Neural cell (in vitro differentiated cells): Measurements from ENCODE around the gene XIRP1. TPM values are rescaled to one million over a fixed set of nuclear protein-coding genes. Genes with fewer than 3 reads are reported as not detected.

Source experiments
- H2AFZ ChIP-seq: fragments of 200-600, 300-800 bp; sonication (generic), shearing (Covaris generic); 2 replicates; pipeline ENCODE4 v1.6.0; 2014; ENCODE audit warnings: low read depth, mild to moderate bottlenecking, antibody characterized with exemption, low read length, moderate library complexity
- H3F3A ChIP-seq: fragments of 200-600 bp; shearing (Covaris generic); 2 replicates; pipeline ENCODE4 v1.6.1; 2016; ENCODE audit warnings: mild to moderate bottlenecking, moderate library complexity, mixed read lengths, antibody characterized with exemption, low read length; ENCODE audit not compliant: insufficient read depth, poor library complexity, severe bottlenecking
- H3K27ac ChIP-seq: fragments of 200-600, 300-800 bp; sonication (generic), shearing (Covaris generic); 2 replicates; pipeline ENCODE4 v1.5.1; 2014; ENCODE audit warnings: mild to moderate bottlenecking, low read length, moderate library complexity
- H3K27me3 ChIP-seq: fragments of 300-800, 200-600 bp; sonication (generic), shearing (Covaris generic); 2 replicates; pipeline ENCODE4 v1.6.0; 2014; ENCODE audit warnings: mild to moderate bottlenecking, low read depth, low read length, moderate library complexity; ENCODE audit not compliant: insufficient read depth
- H3K36me3 ChIP-seq: fragments of 300-800, 200-600 bp; sonication (generic), shearing (Covaris generic); 2 replicates; pipeline ENCODE4 v1.5.1; 2014; ENCODE audit warnings: mild to moderate bottlenecking, antibody characterized with exemption, low read length, moderate library complexity; ENCODE audit not compliant: insufficient read depth
- H3K4me2 ChIP-seq: fragments of 300-800, 200-600 bp; sonication (generic), shearing (Covaris generic); 2 replicates; pipeline ENCODE4 v1.6.0; 2014; ENCODE audit warnings: mild to moderate bottlenecking, low read length
- H3K4me3 ChIP-seq: fragments of 300-800, 200-600 bp; sonication (generic), shearing (Covaris generic); 2 replicates; pipeline ENCODE4 v1.5.1; 2014; ENCODE audit warnings: mild to moderate bottlenecking, low read length, moderate library complexity
- H3K79me2 ChIP-seq: fragments of 200-600 bp; shearing (Covaris generic); replicated peaks from 2 replicates; pipeline ENCODE4 v1.6.0; 2014; ENCODE audit warnings: mild to moderate bottlenecking, low read length, moderate library complexity; ENCODE audit not compliant: insufficient read depth
- H3K9ac ChIP-seq: fragments of 300-800, 200-600 bp; sonication (generic), shearing (Covaris generic); 2 replicates; pipeline ENCODE4 v1.6.1; 2016; ENCODE audit warnings: mild to moderate bottlenecking, low read length, mixed read lengths
- H3K9me2 ChIP-seq: fragments of 200-600 bp; shearing (Covaris generic); 2 replicates; pipeline ENCODE4 v1.6.1; 2016; ENCODE audit warnings: mild to moderate bottlenecking, low read length, mixed read lengths; ENCODE audit not compliant: insufficient read depth
- H3K9me3 ChIP-seq: fragments of 200-600, 300-800 bp; sonication (generic), shearing (Covaris generic); 2 replicates; pipeline ENCODE4 v1.6.1; 2016; ENCODE audit warnings: mild to moderate bottlenecking, mixed run types, low read length, moderate library complexity, mixed read lengths
- H4K20me1 ChIP-seq: fragments of 200-600 bp; shearing (Covaris generic); 2 replicates; pipeline ENCODE4 v1.6.1; 2016; ENCODE audit warnings: mild to moderate bottlenecking, mixed run types; ENCODE audit not compliant: insufficient read depth
- CTCF ChIP-seq: fragments of 450-650 bp; IDR thresholded peaks from 2 replicates; pipeline ENCODE4 v1.5.1; 2014; ENCODE audit warnings: antibody characterized with exemption, mild to moderate bottlenecking, moderate library complexity; ENCODE audit not compliant: poor library complexity, severe bottlenecking
- EP300 ChIP-seq: fragments of 450-650 bp; conservative IDR thresholded peaks from 2 replicates; pipeline ENCODE4 v1.6.1; 2014; ENCODE audit warnings: antibody characterized with exemption, mild to moderate bottlenecking, moderate library complexity; ENCODE audit not compliant: poor library complexity, severe bottlenecking
- EZH2 ChIP-seq: fragments of 200-600, 300-800 bp; shearing (Covaris generic), sonication (generic); IDR thresholded peaks from 2 replicates; pipeline ENCODE4 v1.6.1; 2014; ENCODE audit warnings: antibody characterized with exemption, low read length, borderline replicate concordance, mild to moderate bottlenecking; ENCODE audit not compliant: insufficient read depth, poor library complexity, severe bottlenecking
- MXI1 ChIP-seq: fragments of 450-650 bp; conservative IDR thresholded peaks from 2 replicates; pipeline ENCODE4 v1.6.1; 2014; ENCODE audit warnings: antibody characterized with exemption, mild to moderate bottlenecking; ENCODE audit not compliant: poor library complexity, severe bottlenecking
- POLR2AphosphoS5 ChIP-seq: IDR thresholded peaks from 2 replicates; pipeline ENCODE4 v1.6.1; 2012
- RAD21 ChIP-seq: fragments of 450-650 bp; conservative IDR thresholded peaks from 2 replicates; pipeline ENCODE4 v1.6.1; 2014; ENCODE audit warnings: antibody characterized with exemption, mild to moderate bottlenecking, moderate library complexity
- REST ChIP-seq: IDR thresholded peaks from 2 replicates; pipeline ENCODE4 v1.6.1; 2012; ENCODE audit warnings: borderline replicate concordance
- SMC3 ChIP-seq: fragments of 450-650 bp; conservative IDR thresholded peaks from 2 replicates; pipeline ENCODE4 v1.6.1; 2014; ENCODE audit warnings: antibody characterized with exemption, mild to moderate bottlenecking, moderate library complexity; ENCODE audit not compliant: poor library complexity
- TAF1 ChIP-seq: IDR thresholded peaks from 2 replicates; pipeline ENCODE4 v1.6.1; 2012; ENCODE audit warnings: low read depth
- polyA plus RNA-seq: library from polyadenylated mRNA; depleted of rRNA; stranded (reverse); fragments of >200 nt; gene quantifications from 2 replicates; pipeline ENCODE4 v1.2.3, GENCODE V29; 2014

Gene XIRP1
- polyA plus RNA-seq, 1 donor from 2014 or later, result not detected

GRCh38 chr3:39156421-39156820 lies 36.0 kb downstream of the XIRP1 start:
- H3K9me2 ChIP-seq, result no peaks in the 10 kb centered on the region
- no peaks in the 10 kb centered on the region for H3K9me3 ChIP-seq
- no peaks in the 10 kb centered on the region for H4K20me1 ChIP-seq
- no peak overlapping the region for H3K9ac ChIP-seq
- no peaks in the 10 kb centered on the region for H3K79me2 ChIP-seq
- no peaks in the 10 kb centered on the region for H3K36me3 ChIP-seq
- H3K27ac ChIP-seq, result no peak overlapping the region
- H3K4me2 ChIP-seq, result no peak overlapping the region
- H3F3A ChIP-seq, result no peaks in the 10 kb centered on the region
- peaks cover 16% of the 10 kb centered on the region for H3K27me3 ChIP-seq
- no peak overlapping the region for H2AFZ ChIP-seq
- no peak overlapping the region for H3K4me3 ChIP-seq
- TF ChIP-seq CTCF, result no peak
- TF ChIP-seq SMC3, result no peak
- no peak for TF ChIP-seq REST
- no peak for TF ChIP-seq MXI1
- no peak for TF ChIP-seq EZH2
- TF ChIP-seq POLR2AphosphoS5, result no peak
- no peak for TF ChIP-seq TAF1
- TF ChIP-seq RAD21, result no peak
- TF ChIP-seq EP300, result no peak

GRCh38 chr3:39154280-39155021 lies 37.9 kb downstream of the XIRP1 start:
- Histone ChIP-seq H3K27ac (no peak overlapping the region), H3K9me2 (no peaks in the 10 kb centered on the region), H2AFZ (no peak overlapping the region), H3K4me3 (no peak overlapping the region), H3K4me2 (no peak overlapping the region), H3K79me2 (no peaks in the 10 kb centered on the region), H4K20me1 (no peaks in the 10 kb centered on the region), H3K9ac (no peak overlapping the region), H3F3A (no peaks in the 10 kb centered on the region), H3K36me3 (no peaks in the 10 kb centered on the region), H3K9me3 (no peaks in the 10 kb centered on the region), H3K27me3 (peaks cover 16% of the 10 kb centered on the region)
- TF ChIP-seq EZH2 (no peak), CTCF (no peak), RAD21 (no peak), SMC3 (no peak), TAF1 (no peak), EP300 (no peak), REST (no peak)
